GM12874 (cell line): Measurements from ENCODE around the gene PWWP2B.
A peak's percentile ranks its signal among the peaks of the same experiment; 100 is the strongest.

Experiments used
- TF ChIP-seq, protein P1 (sequence below): IDR thresholded peaks from 2 replicates; pipeline ENCODE4 v1.5.1; 2011; ENCODE audit warnings: low read depth, mild to moderate bottlenecking, control low read depth, low read length, moderate library complexity; ENCODE audit not compliant: insufficient read depth

Gene PWWP2B

DNA sequence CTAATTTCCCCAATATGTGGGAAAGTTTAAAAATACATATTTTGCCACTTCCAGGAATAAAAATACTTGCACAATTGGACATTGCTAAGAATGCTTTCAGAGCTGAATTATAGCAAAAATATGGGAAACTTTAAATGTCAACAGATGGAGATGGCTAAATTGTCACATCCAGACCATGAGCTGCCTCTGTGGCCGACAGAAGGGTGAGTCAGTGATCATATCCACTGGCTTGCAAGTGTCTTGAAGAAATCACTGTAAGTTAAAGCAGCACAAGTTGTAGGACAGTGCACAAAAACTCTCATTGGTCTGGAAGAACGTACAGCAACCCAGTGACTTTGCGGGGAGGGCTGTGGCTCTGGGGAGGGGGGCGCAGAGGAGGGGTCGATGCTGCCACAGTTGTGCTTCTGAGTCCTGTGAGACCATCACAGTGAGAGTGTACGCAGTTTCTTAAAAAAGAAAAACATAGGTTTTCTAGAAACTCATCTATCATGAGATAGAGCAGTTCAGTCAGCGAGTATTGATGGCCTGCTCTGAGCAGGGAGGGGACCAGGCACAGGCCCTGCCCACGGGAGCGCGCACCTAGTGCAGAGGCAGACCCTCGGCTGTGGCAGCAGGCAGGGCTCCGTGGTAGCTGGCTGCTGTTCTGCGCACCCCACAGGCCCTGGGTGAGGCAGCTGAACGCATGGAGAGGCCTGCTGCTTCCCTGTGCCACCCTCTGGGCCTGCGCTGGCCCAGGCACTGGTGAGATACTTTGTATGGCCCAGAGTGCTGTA lies 39.5 kb upstream of the PWWP2B start:
- TF ChIP-seq, protein P1, sequence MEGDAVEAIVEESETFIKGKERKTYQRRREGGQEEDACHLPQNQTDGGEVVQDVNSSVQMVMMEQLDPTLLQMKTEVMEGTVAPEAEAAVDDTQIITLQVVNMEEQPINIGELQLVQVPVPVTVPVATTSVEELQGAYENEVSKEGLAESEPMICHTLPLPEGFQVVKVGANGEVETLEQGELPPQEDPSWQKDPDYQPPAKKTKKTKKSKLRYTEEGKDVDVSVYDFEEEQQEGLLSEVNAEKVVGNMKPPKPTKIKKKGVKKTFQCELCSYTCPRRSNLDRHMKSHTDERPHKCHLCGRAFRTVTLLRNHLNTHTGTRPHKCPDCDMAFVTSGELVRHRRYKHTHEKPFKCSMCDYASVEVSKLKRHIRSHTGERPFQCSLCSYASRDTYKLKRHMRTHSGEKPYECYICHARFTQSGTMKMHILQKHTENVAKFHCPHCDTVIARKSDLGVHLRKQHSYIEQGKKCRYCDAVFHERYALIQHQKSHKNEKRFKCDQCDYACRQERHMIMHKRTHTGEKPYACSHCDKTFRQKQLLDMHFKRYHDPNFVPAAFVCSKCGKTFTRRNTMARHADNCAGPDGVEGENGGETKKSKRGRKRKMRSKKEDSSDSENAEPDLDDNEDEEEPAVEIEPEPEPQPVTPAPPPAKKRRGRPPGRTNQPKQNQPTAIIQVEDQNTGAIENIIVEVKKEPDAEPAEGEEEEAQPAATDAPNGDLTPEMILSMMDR: no peak

DNA sequence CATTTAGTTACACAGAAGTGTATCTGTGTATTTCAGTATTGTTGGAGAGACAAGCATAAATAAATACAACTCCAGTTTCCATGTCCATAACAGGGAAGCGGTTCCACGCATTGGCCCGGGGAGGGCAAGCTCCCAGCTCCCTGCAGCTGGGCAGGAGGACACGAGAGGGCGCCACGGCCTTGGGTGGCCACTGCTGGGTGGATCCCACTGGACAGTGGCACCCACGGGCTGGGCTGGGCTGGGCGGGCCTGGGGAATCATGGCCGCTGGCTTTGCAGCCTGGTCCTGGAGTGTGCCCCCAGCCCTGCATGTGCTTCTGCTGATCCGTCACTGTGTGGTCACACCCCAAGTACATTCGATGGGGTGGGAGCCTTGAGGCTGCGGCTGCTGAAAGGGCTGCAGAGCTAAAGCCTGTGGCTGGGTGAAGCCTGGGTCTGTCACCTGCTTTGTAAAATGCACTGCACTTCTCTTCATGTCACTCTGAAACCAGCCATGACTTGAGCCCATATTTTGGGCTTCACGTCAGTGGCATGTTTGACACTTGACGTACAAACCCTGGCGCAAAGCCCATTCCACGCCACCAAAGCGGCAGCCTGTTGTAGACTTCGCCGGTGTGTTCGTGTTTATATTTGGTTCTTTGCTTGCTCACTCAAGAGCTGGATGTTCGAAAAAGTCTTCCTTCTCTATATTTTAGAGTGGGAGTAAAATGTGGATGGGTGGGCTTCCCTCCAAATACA lies 37.5 kb upstream of the PWWP2B start:
- TF ChIP-seq, protein P1: no peak

DNA sequence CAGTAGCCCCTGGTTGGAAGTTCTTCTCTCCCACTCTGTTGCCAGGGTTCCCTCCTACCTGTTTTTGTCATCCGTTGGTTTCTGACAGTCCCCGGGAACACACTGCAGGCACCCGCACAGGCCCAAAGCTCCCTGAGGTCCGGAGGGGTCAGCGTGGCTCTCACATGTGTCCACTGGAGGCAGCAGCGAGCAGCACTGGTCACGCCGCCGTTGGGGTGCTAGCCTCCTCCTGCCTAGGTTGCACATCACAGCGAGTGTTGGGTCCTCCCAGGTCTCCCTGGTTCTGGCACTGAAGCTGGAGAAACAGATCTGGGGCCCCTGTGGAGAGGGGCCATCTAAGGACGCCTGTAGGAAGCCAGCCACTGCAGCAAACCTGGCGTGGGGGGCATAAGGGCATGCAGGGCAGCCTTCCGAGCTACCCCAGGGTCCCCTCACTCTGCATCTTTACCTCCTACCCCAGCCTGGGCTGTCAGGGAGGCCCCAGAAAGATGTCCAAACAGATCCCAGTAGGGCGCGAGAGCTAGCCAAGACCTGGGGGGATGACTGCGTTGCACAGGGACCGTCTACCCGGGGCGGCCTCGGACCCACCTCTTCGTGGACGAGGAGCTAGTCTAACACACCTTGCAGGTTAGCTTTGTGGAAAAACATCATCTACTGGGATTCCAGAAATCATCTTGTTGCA lies 36.1 kb upstream of the PWWP2B start:
- TF ChIP-seq, protein P1: peak; percentile 72

DNA sequence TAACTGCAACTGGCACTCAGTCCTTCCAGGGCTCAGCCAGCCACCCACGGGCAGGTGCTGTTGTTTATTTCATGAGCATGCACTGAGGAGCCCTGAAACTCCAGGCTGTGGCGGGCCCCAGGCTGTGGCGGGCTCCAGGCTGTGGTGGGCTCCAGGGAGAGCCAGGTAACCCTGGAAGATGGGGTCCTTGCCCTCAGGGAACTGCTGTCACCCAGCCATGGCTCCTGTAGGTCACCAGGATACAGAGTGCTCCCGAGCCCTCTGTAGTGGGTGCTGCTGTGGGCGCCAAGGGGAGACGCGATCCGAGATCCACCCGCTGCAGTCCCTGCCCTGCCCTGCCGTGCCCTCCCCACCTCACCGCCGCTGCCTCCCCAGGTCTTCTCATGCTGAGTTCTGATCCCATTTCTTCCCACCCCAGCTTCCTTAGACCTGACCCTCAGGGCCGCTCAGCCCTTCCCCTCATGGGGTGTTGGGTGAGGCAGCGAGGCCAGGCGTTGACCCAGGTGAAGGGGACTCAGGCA lies 35.4 kb upstream of the PWWP2B start:
- TF ChIP-seq, protein P1: no peak

DNA sequence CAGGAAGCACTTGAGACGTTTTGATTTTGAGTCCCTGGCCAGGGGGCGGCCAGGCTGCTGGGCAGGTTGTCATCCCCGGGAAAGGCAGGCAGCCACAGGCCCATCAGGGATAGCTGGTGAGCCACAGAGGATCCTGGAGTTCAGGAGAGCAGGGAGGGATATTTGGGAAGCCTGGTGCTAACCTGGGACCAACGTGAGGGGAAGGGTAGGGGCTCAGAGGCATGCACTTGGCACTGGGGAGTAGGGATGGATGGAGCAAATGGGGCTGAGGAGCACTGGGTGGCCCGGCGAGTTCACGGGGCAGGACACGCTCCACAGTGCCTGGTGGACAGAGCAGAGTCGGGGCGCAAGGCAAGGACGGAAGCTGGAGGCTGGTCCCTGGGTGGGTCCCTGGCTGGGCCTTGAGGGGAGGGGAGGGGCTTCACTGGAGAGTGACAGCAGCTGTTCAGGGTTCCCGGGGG lies 34.8 kb upstream of the PWWP2B start:
- TF ChIP-seq, protein P1: no peak

DNA sequence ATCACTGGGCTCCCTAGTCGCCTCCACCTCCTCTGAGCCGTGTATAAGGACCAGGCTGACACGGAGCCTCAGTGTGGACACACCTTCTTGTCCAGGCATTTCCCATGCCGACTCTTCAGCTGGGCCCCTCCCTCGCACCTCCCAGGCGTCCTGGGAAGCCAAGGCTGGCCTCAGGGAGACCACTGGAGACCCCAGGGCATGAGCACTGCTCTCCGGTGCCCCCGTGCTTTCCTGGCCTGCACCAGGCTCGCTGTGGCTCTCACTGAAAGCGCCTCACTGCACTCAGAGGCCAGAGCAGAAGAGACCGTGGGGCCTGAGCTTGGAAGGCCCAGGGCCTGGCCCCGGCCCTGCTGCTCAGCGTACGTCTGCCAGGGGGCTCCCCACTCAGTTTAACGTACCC lies 33.6 kb upstream of the PWWP2B start:
- TF ChIP-seq, protein P1: no peak

DNA sequence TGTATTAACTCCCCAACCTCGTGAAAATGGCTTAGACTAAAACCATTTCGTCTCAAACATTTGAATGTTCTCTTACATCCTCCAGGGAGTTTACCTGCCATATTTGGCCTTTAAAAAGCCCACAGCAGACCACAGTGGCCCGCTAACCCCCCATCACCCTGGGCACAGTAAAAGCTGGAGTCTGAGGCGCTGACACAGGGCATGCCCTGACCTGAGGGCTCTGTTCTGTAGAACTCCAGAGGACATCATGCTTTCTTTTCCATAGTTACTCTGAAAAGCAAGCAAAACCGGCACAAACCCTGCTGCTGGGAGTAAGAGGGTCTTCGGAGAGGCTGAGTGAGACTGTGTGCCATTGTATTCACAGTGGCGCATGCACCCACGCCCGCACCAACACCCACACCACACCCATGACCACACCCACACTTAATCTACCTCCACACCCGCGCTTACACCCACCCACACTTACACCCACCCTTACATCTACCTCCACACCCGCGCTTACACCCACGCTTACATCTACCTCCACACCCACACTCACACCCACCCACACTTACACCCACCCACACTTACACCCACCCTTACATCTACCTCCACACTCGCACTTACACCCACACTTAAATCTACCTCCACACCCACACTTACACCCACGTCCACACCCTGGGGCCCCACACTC lies 32.9 kb upstream of the PWWP2B start:
- TF ChIP-seq, protein P1: no peak
